ENCODE measurements around the gene RRAS2.

DNA sequence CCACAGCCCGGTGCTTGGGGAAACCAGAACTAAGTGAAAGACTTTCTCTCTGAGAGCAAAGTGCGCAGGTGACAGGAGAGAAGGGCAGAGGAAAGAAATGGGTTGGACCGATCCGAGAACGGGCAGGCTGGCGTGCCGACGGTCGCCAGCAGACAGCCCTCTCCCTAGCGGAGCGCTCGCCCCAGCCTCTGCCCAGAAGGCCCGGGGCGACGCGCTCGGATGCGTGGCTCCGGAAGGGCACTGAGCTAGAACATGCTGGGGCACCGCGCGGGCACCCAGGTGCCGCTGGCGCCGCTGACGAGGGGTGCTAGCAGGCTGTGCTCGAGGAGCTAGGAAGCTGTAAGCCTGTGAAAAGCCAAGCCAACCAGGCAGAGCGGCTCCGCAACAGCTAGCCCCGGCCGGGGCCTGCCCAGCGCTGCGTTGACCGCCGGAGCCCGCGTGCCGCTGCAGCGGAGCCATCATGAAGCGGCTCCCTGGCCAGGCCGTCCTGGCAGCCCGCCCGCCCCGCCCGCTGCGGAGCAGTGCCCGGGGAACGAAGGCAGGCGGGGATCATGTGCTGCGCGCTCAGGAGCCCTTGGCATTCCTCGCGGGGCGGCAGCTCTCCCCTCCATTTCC, 22.1 kb upstream of the RRAS2 start:
- TF ChIP-seq, protein P1, sequence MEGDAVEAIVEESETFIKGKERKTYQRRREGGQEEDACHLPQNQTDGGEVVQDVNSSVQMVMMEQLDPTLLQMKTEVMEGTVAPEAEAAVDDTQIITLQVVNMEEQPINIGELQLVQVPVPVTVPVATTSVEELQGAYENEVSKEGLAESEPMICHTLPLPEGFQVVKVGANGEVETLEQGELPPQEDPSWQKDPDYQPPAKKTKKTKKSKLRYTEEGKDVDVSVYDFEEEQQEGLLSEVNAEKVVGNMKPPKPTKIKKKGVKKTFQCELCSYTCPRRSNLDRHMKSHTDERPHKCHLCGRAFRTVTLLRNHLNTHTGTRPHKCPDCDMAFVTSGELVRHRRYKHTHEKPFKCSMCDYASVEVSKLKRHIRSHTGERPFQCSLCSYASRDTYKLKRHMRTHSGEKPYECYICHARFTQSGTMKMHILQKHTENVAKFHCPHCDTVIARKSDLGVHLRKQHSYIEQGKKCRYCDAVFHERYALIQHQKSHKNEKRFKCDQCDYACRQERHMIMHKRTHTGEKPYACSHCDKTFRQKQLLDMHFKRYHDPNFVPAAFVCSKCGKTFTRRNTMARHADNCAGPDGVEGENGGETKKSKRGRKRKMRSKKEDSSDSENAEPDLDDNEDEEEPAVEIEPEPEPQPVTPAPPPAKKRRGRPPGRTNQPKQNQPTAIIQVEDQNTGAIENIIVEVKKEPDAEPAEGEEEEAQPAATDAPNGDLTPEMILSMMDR (conservative IDR thresholded peaks at IDR 0.05; ENCODE audit: low read depth, low read length), result no peak
- TF ChIP-seq POLR2A (IDR thresholded peaks at IDR 0.05; ENCODE audit: low read depth, low read length) (no peak), NFE2L2 (IDR thresholded peaks at IDR 0.05; ENCODE audit: low read depth, low read length) (no peak), FOS (IDR thresholded peaks at IDR 0.05; ENCODE audit: low read depth, low read length) (no peak), USF2 (IDR thresholded peaks at IDR 0.05; ENCODE audit: low read depth, low read length) (no peak), RCOR1 (IDR thresholded peaks at IDR 0.05; ENCODE audit: insufficient replicate concordance, low read length) (no peak), SMC3 (IDR thresholded peaks at IDR 0.05; ENCODE audit: low read depth, low read length) (no peak), RFX5 (IDR thresholded peaks at IDR 0.05; ENCODE audit: low read depth, low read length) (no peak)
- TF ChIP-seq, protein P2, sequence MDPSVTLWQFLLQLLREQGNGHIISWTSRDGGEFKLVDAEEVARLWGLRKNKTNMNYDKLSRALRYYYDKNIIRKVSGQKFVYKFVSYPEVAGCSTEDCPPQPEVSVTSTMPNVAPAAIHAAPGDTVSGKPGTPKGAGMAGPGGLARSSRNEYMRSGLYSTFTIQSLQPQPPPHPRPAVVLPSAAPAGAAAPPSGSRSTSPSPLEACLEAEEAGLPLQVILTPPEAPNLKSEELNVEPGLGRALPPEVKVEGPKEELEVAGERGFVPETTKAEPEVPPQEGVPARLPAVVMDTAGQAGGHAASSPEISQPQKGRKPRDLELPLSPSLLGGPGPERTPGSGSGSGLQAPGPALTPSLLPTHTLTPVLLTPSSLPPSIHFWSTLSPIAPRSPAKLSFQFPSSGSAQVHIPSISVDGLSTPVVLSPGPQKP (IDR thresholded peaks at IDR 0.05; ENCODE audit: borderline replicate concordance, low read depth, low read length), result no peak
